Lower lobe of right lung (tissue), 2 donors: ENCODE measurements around the gene DDX5. TPM values are rescaled to one million over a fixed set of nuclear protein-coding genes. Genes with fewer than 3 reads are reported as not detected.
A peak's percentile ranks its signal among the peaks of the same experiment; 100 is the strongest.

Source experiments
- ATAC-seq, 2 donors: fragments of 200-7000 bp; cut with Tn5 transposase; one replicate each; pipeline ENCODE4 v1.9.1; 2020 to 2022; ENCODE audit warnings: mild to moderate bottlenecking in 2 of 2, moderate library complexity in 2 of 2
- DNase-seq: peaks from one replicate; pipeline ENCODE4 v3.0.0-alpha.2; 2020
- H3K27ac ChIP-seq: fragments of 200-600 bp; one replicate; pipeline ENCODE4 v1.8.0; 2022
- H3K27me3 ChIP-seq: fragments of 200-600 bp; one replicate; pipeline ENCODE4 v1.8.0; 2022; ENCODE audit warnings: low read depth
- H3K36me3 ChIP-seq: fragments of 200-600 bp; one replicate; pipeline ENCODE4 v1.8.0; 2022; ENCODE audit warnings: mild to moderate bottlenecking
- H3K4me1 ChIP-seq: fragments of 200-600 bp; one replicate; pipeline ENCODE4 v1.8.0; 2022
- H3K4me3 ChIP-seq: fragments of 200-600 bp; one replicate; pipeline ENCODE4 v1.8.0; 2022; ENCODE audit warnings: mild to moderate bottlenecking
- H3K9me3 ChIP-seq: fragments of 200-600 bp; one replicate; pipeline ENCODE4 v1.8.0; 2022
- CTCF ChIP-seq: fragments of 200-600 bp; IDR thresholded peaks from one replicate; pipeline ENCODE4 v1.8.0; 2022; ENCODE audit warnings: antibody characterized with exemption, mild to moderate bottlenecking
- intact Hi-C: fragments of 100-400 bp; cut with DNase I; formaldehyde crosslinking; loops from one replicate; pipeline ENCODE4 v1.11.0; 2022
- total RNA-seq: library from RNA; stranded (reverse); fragmentation: NEBNext Ultra II Directional; extraction: Animal tissue kit (Norgen Biotek cat#: 25700); gene quantifications from one replicate; pipeline ENCODE4 v1.2.1, GENCODE V29; 2021
- donor health status: DM: no; HTN: yes; CAD: no; lungs with severe emphysema.

DDX5 gene
- total RNA-seq, 1 donor from 2014 or later = 964 TPM

GRCh38 chr17:64504769-64505339 lies 1.2 kb downstream of the DDX5 start:
- H3K36me3 ChIP-seq = peaks cover 65% of the 10 kb centered on the region
- intact Hi-C loops = no loop called here
- no peaks in the 10 kb centered on the region for H3K9me3 ChIP-seq
- no peaks in the 10 kb centered on the region for H3K27me3 ChIP-seq
- ATAC-seq (no peak), DNase-seq (no peak)
- no peak for TF ChIP-seq CTCF
- peak overlapping the region; percentile 100 for H3K27ac ChIP-seq
- peak overlapping the region; percentile 80 for H3K4me3 ChIP-seq
- H3K4me1 ChIP-seq = peaks cover 68% of the 10 kb centered on the region

- Histone ChIP-seq H3K4me1 (peaks cover 68% of the 10 kb centered on the region), H3K36me3 (peaks cover 65% of the 10 kb centered on the region), H3K9me3 (no peaks in the 10 kb centered on the region), H3K27ac (peak overlapping the region; percentile 100), H3K27me3 (no peaks in the 10 kb centered on the region), H3K4me3 (peak overlapping the region; percentile 80)
- DNase-seq (no peak), ATAC-seq (no peak)
- TF ChIP-seq CTCF = no peak
- intact Hi-C loops = no loop called here
These were observed 2.0 kb downstream of the DDX5 start for GRCh38 chr17:64503821-64504768.

- H3K27ac ChIP-seq = peak overlapping the region; percentile 0
- intact Hi-C loops = no loop called here
- ATAC-seq (no peak), DNase-seq (no peak)
- no peak for TF ChIP-seq CTCF
- H3K4me1 ChIP-seq = peaks cover 68% of the 10 kb centered on the region
- peaks cover 68% of the 10 kb centered on the region for H3K36me3 ChIP-seq
- peak overlapping the region; percentile 80 for H3K4me3 ChIP-seq
- no peaks in the 10 kb centered on the region for H3K27me3 ChIP-seq
- H3K9me3 ChIP-seq = no peaks in the 10 kb centered on the region
These were observed 2.7 kb downstream of the DDX5 start for GRCh38 chr17:64503341-64503740.

GRCh38 chr17:64502809-64503208 lies 3.3 kb downstream of the DDX5 start:
- Histone ChIP-seq H3K27me3 (no peaks in the 10 kb centered on the region), H3K9me3 (no peaks in the 10 kb centered on the region), H3K27ac (no peak overlapping the region), H3K4me1 (peaks cover 68% of the 10 kb centered on the region), H3K36me3 (peaks cover 73% of the 10 kb centered on the region), H3K4me3 (peak overlapping the region; percentile 80)
- intact Hi-C loops = no loop called here
- DNase-seq (no peak), ATAC-seq (no peak)
- no peak for TF ChIP-seq CTCF

- Histone ChIP-seq H3K27ac (no peak overlapping the region), H3K36me3 (peaks cover 80% of the 10 kb centered on the region), H3K9me3 (no peaks in the 10 kb centered on the region), H3K4me3 (no peak overlapping the region), H3K27me3 (no peaks in the 10 kb centered on the region), H3K4me1 (peaks cover 74% of the 10 kb centered on the region)
- ATAC-seq (no peak), DNase-seq (no peak)
- no peak for TF ChIP-seq CTCF
- intact Hi-C loops = no loop called here
These were observed 4.1 kb downstream of the DDX5 start for GRCh38 chr17:64502021-64502420.
